Activated CD8-positive, alpha-beta T cell treated with anti-CD3 and anti-CD28 coated beads for 36 hours (primary cell): ENCODE measurements around the gene GPR25. TPM values are rescaled to one million over a fixed set of nuclear protein-coding genes. Genes with fewer than 3 reads are reported as not detected.

Source experiments
- ATAC-seq: fragments of 200-7000 bp; cut with Tn5 transposase; one replicate; pipeline ENCODE4 v1.10.0; 2021; ENCODE audit warnings: mild to moderate bottlenecking, moderate library complexity
- CTCF ChIA-PET: fragments of 350-600 bp; sonication (Branson Sonifier 250); formaldehyde crosslinking; loops from one replicate; lab custom pipeline; 2021; ENCODE audit warnings: antibody characterized with exemption; lab: Charles Lee
- POLR2A ChIA-PET: fragments of 350-600 bp; sonication (Branson Sonifier 250); formaldehyde crosslinking; loops from one replicate; lab custom pipeline; 2021; ENCODE audit warnings: antibody characterized with exemption; lab: Charles Lee
- DNase-seq: peaks from one replicate; pipeline ENCODE4 v3.0.0-alpha.2; 2020
- H3K27ac Mint-ChIP-seq: one replicate; pipeline ENCODE4 v1.8.0; 2021; ENCODE audit warnings: mild to moderate bottlenecking, mixed read lengths
- H3K27me3 Mint-ChIP-seq: one replicate; pipeline ENCODE4 v1.8.0; 2021; ENCODE audit warnings: mixed read lengths
- H3K36me3 Mint-ChIP-seq: one replicate; pipeline ENCODE4 v1.8.0; 2021; ENCODE audit warnings: low read depth, mixed read lengths
- H3K4me1 Mint-ChIP-seq: one replicate; pipeline ENCODE4 v1.8.0; 2021; ENCODE audit warnings: low read depth, mixed read lengths
- H3K4me3 Mint-ChIP-seq: one replicate; pipeline ENCODE4 v1.8.0; 2021; ENCODE audit warnings: mild to moderate bottlenecking, moderate library complexity, mixed read lengths
- H3K9me3 Mint-ChIP-seq: one replicate; pipeline ENCODE4 v1.8.0; 2021; ENCODE audit warnings: mixed read lengths
- CTCF ChIP-seq: fragments of 200-600 bp; IDR thresholded peaks from one replicate; pipeline ENCODE4 v1.8.0; 2022; ENCODE audit warnings: antibody characterized with exemption, mild to moderate bottlenecking
- intact Hi-C: fragments of 100-400 bp; cut with micrococcal nuclease; formaldehyde crosslinking; loops from one replicate; pipeline ENCODE4 v1.10.0; 2022
- total RNA-seq, 2 experiments: library from RNA; stranded (reverse); gene quantifications; one replicate each; pipeline ENCODE4 v1.2.3, GENCODE V29; 2021

Gene GPR25
- total RNA-seq, 2 experiments from 2014 or later, result 0.29 to 0.34 TPM

- Mint-ChIP-seq H3K27me3 (peaks cover 34% of the 10 kb centered on the region), H3K9me3 (no peaks in the 10 kb centered on the region), H3K27ac (no peak overlapping the region), H3K4me1 (peaks cover 14% of the 10 kb centered on the region), H3K4me3 (no peak overlapping the region), H3K36me3 (no peaks in the 10 kb centered on the region)
- no peak for TF ChIP-seq CTCF
- intact Hi-C loops, result no loop called here
- ATAC-seq, result no peak
- no peak for DNase-seq
- CTCF ChIA-PET, result interaction anchor here (1.1 kb wide), 1 partner anchor 84 kb away, joined by 3 read pairs; no protein-coding TSS in a partner anchor
- POLR2A ChIA-PET, result interaction anchor here (0.7 kb wide), 1 partner anchor 17 kb away, joined by 3 read pairs; no protein-coding TSS in a partner anchor
These were observed 22.6 kb downstream of the GPR25 start for GRCh38 chr1:200895443-200895789.

- ATAC-seq (no peak), DNase-seq (no peak)
- Mint-ChIP-seq H3K36me3 (no peaks in the 10 kb centered on the region), H3K9me3 (no peaks in the 10 kb centered on the region), H3K27ac (no peak overlapping the region), H3K4me3 (no peak overlapping the region), H3K27me3 (peaks cover 29% of the 10 kb centered on the region), H3K4me1 (peaks cover 10% of the 10 kb centered on the region)
- intact Hi-C loops, result no loop called here
- CTCF ChIA-PET, result interaction anchor here (1.1 kb wide), 1 partner anchor 83 kb away, joined by 3 read pairs; no protein-coding TSS in a partner anchor
- no peak for TF ChIP-seq CTCF
- POLR2A ChIA-PET, result interaction anchor here (0.7 kb wide), 1 partner anchor 17 kb away, joined by 3 read pairs; no protein-coding TSS in a partner anchor
These were observed 23.2 kb downstream of the GPR25 start for GRCh38 chr1:200895801-200896530.

- Mint-ChIP-seq H3K4me1 (peaks cover 6% of the 10 kb centered on the region), H3K27me3 (peaks cover 29% of the 10 kb centered on the region), H3K27ac (no peak overlapping the region), H3K9me3 (no peaks in the 10 kb centered on the region), H3K36me3 (no peaks in the 10 kb centered on the region), H3K4me3 (no peak overlapping the region)
- ChIA-PET POLR2A (no interaction called here), CTCF (no interaction called here)
- TF ChIP-seq CTCF, result no peak
- ATAC-seq (no peak), DNase-seq (no peak)
- intact Hi-C loops, result no loop called here
These were observed 23.9 kb downstream of the GPR25 start for GRCh38 chr1:200896531-200897196.

GRCh38 chr1:200897259-200897658 lies 24.5 kb downstream of the GPR25 start:
- ChIA-PET POLR2A (interaction anchor here (1.2 kb wide), 1 partner anchor 8 kb away, joined by 4 read pairs; no protein-coding TSS in a partner anchor), CTCF (no interaction called here)
- DNase-seq (no peak), ATAC-seq (no peak)
- no peak for TF ChIP-seq CTCF
- H3K9me3 Mint-ChIP-seq, result no peaks in the 10 kb centered on the region
- no peaks in the 10 kb centered on the region for H3K4me1 Mint-ChIP-seq
- H3K4me3 Mint-ChIP-seq, result no peak overlapping the region
- H3K36me3 Mint-ChIP-seq, result no peaks in the 10 kb centered on the region
- H3K27me3 Mint-ChIP-seq, result peaks cover 24% of the 10 kb centered on the region
- no peak overlapping the region for H3K27ac Mint-ChIP-seq
- intact Hi-C loops, result no loop called here

GRCh38 chr1:200899015-200899386 lies 26.2 kb downstream of the GPR25 start:
- TF ChIP-seq CTCF, result no peak
- H3K27ac Mint-ChIP-seq, result no peak overlapping the region
- no peaks in the 10 kb centered on the region for H3K9me3 Mint-ChIP-seq
- H3K4me1 Mint-ChIP-seq, result no peaks in the 10 kb centered on the region
- no peaks in the 10 kb centered on the region for H3K36me3 Mint-ChIP-seq
- intact Hi-C loops, result no loop called here
- DNase-seq (no peak), ATAC-seq (no peak)
- POLR2A ChIA-PET, result no interaction called here
- CTCF ChIA-PET, result interaction anchor here (1.3 kb wide), 1 partner anchor 10 kb away, joined by 3 read pairs; no protein-coding TSS in a partner anchor
- H3K4me3 Mint-ChIP-seq, result no peak overlapping the region
- peaks cover 9% of the 10 kb centered on the region for H3K27me3 Mint-ChIP-seq
